Gastroesophageal sphincter (tissue), 4 donors: ENCODE measurements around the gene FHIP2A. TPM values are rescaled to one million over a fixed set of nuclear protein-coding genes. Genes with fewer than 3 reads are reported as not detected.

ENCODE experiments used
- ATAC-seq: fragments of 150-250 bp; one replicate; pipeline ENCODE4 v1.9.1; 2016; ENCODE audit warnings: mild to moderate bottlenecking, moderate library complexity
- H3K27ac ChIP-seq, 4 donors: fragments of 200-600 bp; sonication (generic) in 3 of 4; 1 replicate in 3 of 4; 2 replicates in 1 of 4; pipeline ENCODE4 v1.5.1; 2016 to 2019
- H3K27me3 ChIP-seq: fragments of 200-600 bp; sonication (generic); one replicate; pipeline ENCODE4 v1.5.1; 2019
- H3K36me3 ChIP-seq, 2 donors: fragments of 200-600 bp; sonication (generic); one replicate each; pipeline ENCODE4 v1.5.1; 2019; ENCODE audit warnings: control low read depth in 1 of 2
- H3K4me1 ChIP-seq, 3 donors: fragments of 200-600 bp; sonication (generic); 1 replicate in 2 of 3; 2 replicates in 1 of 3; pipeline ENCODE4 v1.5.1; 2016 to 2019; ENCODE audit warnings: control low read depth in 2 of 3
- H3K4me3 ChIP-seq, 2 donors: fragments of 200-600 bp; sonication (generic); one replicate each; pipeline ENCODE4 v1.5.1; 2019; ENCODE audit warnings: mild to moderate bottlenecking in 1 of 2, moderate library complexity in 1 of 2
- H3K9me3 ChIP-seq, 3 donors: fragments of 200-600 bp; sonication (generic); one replicate each; pipeline ENCODE4 v1.5.1; 2017 to 2019; ENCODE audit warnings: control low read depth in 2 of 3
- EP300 ChIP-seq: sonication (generic); formaldehyde crosslinking; IDR thresholded peaks from one replicate; pipeline ENCODE4 v1.6.1; 2017; ENCODE audit warnings: antibody characterized with exemption, mild to moderate bottlenecking
- POLR2A ChIP-seq, 2 donors: fragments of 450-650 bp; IDR thresholded peaks; one replicate each; pipeline ENCODE4 v1.6.1; 2017; ENCODE audit warnings: antibody characterized with exemption in 2 of 2, mild to moderate bottlenecking in 2 of 2, moderate library complexity in 1 of 2
- POLR2AphosphoS5 ChIP-seq: sonication (generic); formaldehyde crosslinking; IDR thresholded peaks from one replicate; pipeline ENCODE4 v1.6.1; 2017; ENCODE audit warnings: antibody characterized with exemption
- WGBS, 2 donors: methylation state at CpG; one replicate each; pipeline ENCODE4 v1.1.5; 2018; ENCODE audit warnings: low coverage in 1 of 2; 5-methylcytosine and 5-hydroxymethylcytosine counted together
- total RNA-seq, 4 donors: library from RNA; depleted of rRNA; stranded (reverse); fragments of >200 nt; gene quantifications; one replicate each; pipeline ENCODE4 v1.1.0, GENCODE V29; 2016
- TF ChIP-seq, protein P1 (sequence below), 4 experiments: fragments of 200-600 bp in 2 of 4; fragments of 450-650 bp in 2 of 4; sonication (generic) in 1 of 4; IDR thresholded peaks; one replicate each; pipeline ENCODE4 v1.5.1; 2017 to 2019; ENCODE audit warnings: antibody characterized with exemption in 4 of 4, mild to moderate bottlenecking in 2 of 4, moderate library complexity in 2 of 4

Gene FHIP2A
- total RNA-seq, 4 donors from 2014 or later, result 33.4 to 51.5 (median 35.9) TPM

DNA sequence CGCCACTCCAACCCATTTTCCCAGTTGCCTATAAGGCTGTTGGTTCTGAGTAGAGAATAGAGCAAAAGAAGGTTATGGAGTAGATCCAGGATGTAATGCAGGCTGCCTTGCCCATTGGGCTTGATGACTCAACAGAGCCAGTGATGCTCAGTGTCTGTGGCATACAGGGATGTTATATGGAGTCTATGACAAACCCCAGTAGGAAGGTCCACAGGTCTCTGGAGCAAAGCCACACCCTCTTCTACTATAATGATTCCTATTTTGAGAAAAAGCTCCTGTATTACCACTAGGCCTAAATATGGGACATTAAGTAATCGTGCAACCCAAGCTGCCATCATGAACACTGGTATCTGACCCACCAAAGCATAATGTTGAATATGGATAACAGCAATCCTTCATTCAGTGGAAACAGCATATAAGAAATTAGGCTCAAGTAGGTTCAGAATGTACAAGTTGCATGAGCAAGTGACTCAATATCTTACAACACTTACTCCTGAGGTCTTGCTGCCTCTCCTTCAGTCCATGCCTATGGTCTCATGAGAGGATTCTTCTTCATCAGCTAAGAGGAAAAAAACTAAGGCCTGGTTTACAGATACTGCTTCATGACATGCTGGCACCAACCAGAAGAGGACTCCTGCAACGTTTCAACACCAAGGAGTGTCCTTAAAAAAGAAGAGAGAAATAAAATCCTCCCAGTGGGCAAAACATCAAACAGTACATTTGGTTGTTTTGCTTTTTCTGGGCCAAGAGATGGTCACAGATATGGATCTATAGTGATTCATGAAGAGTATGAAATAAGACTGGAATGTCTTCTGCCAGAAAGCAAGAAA is 14.8 kb upstream of the FHIP2A start:
- 85 to 100% methylated on average over 2 to 3 of the region's 3 CpGs for WGBS, 2 donors
- ATAC-seq, result no peak
- Histone ChIP-seq H3K9me3 (no peaks in the 10 kb centered on the region), H3K4me3 (no peak overlapping the region), H3K27ac (no peak overlapping the region), H3K4me1 (no peaks in the 10 kb centered on the region), H3K27me3 (no peaks in the 10 kb centered on the region), H3K36me3 (no peaks in the 10 kb centered on the region)
- TF ChIP-seq EP300, result no peak
- TF ChIP-seq POLR2AphosphoS5, result no peak

DNA sequence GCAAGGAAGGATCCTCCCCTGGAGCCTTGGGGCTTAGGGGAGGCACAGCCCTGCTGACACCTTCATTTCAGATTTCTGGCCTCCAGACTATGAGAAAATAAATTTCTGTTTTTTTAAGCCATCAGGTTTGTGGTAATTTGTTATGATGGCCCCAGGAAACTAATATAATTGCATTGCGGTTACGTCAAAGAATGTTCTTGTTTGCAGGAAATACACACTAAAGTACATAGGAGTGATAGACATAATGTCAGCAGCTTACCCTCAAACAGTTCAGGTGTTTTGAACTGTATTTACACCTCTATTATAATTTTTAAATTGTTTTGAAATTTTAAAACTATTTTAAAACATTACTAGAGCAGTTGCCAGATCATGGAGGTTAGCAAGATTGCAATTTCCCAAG is 12.6 kb upstream of the FHIP2A start:
- ATAC-seq, result no peak
- Histone ChIP-seq H3K27me3 (no peaks in the 10 kb centered on the region), H3K36me3 (no peaks in the 10 kb centered on the region), H3K4me3 (no peak overlapping the region), H3K27ac (no peak overlapping the region), H3K4me1 (no peaks in the 10 kb centered on the region), H3K9me3 (no peaks in the 10 kb centered on the region)
- 95 to 100% methylated on average over 2 of the region's 2 CpGs for WGBS, 2 donors
- no peak for TF ChIP-seq POLR2A (IDR thresholded peaks at IDR 0.05)
- no peak for TF ChIP-seq EP300
- TF ChIP-seq, protein P1, sequence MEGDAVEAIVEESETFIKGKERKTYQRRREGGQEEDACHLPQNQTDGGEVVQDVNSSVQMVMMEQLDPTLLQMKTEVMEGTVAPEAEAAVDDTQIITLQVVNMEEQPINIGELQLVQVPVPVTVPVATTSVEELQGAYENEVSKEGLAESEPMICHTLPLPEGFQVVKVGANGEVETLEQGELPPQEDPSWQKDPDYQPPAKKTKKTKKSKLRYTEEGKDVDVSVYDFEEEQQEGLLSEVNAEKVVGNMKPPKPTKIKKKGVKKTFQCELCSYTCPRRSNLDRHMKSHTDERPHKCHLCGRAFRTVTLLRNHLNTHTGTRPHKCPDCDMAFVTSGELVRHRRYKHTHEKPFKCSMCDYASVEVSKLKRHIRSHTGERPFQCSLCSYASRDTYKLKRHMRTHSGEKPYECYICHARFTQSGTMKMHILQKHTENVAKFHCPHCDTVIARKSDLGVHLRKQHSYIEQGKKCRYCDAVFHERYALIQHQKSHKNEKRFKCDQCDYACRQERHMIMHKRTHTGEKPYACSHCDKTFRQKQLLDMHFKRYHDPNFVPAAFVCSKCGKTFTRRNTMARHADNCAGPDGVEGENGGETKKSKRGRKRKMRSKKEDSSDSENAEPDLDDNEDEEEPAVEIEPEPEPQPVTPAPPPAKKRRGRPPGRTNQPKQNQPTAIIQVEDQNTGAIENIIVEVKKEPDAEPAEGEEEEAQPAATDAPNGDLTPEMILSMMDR (IDR thresholded peaks at IDR 0.05), result no peak

DNA sequence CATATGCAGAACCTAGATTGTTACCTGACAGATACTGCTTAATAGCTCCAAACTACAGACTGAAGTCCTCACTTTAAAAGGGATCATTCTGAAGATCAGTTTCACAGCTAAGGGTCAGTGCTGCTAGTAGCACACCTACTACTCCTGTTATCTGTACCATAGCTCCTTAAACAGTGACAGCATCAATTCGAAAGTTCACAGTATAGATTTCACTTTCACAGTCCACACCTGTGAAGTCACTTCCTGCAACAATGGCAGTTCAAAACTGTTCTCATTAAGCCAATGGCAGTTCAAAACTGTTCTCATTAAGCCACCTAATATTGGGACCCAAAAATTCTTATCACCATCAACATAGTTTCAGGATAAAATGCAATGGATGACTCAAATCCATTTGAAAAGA is 10.7 kb upstream of the FHIP2A start:
- H3K4me3 ChIP-seq, result no peak overlapping the region
- no peaks in the 10 kb centered on the region for H3K4me1 ChIP-seq
- H3K27ac ChIP-seq, result no peak overlapping the region
- no peaks in the 10 kb centered on the region for H3K27me3 ChIP-seq
- H3K9me3 ChIP-seq, result no peaks in the 10 kb centered on the region
- 67 to 71% methylated on average over 1 of the region's 1 CpG for WGBS, 2 donors
- no peaks in the 10 kb centered on the region for H3K36me3 ChIP-seq
- no peak for ATAC-seq
- TF ChIP-seq EP300, result no peak

DNA sequence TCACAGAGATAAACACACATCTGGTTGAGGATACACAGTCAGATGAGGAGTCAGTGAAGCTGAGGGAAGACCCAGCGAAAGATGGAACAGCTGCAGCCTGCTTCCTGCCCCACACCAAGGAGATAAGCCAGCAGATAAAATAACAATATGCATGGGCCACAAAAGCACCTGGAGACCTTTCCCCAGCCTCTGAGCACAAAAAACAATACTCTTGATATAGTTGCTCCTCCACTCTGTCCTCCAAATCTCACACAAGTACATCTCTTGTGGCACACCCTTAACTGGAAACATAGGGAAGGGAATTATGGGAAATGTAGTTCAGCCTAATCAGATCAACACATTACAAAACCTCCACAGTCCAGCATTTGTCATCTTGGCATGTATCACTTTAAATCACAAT is 9.7 kb upstream of the FHIP2A start:
- TF ChIP-seq POLR2A (IDR thresholded peaks at IDR 0.05) (no peak), EP300 (no peak)
- Histone ChIP-seq H3K4me3 (no peak overlapping the region), H3K27me3 (no peaks in the 10 kb centered on the region), H3K36me3 (no peaks in the 10 kb centered on the region), H3K27ac (no peak overlapping the region), H3K4me1 (no peaks in the 10 kb centered on the region), H3K9me3 (no peaks in the 10 kb centered on the region)
- ATAC-seq, result no peak
- 100% methylated on average over 1 of the region's 1 CpG; no CpG with 5 or more reads in 1 of the 2 donors for WGBS, 2 donors

DNA sequence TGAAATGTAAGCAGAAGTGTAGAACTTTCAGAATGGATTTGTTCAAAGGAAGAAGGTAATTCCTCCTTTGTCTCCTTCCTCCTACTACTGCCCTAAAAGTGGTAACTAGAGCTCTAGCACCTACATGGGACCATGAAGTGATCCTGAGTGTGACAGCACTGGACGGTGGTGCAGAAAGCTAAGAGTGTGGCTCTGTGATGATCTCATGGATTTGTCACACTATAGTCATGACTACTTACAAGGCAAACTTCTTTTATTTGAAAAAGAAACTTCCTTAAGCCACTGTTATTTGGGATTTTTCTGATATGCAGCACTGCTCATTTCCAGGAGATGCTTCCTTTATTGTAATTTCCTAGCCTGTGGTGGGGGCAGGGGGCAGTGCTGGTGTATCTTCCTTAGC is 5.8 kb upstream of the FHIP2A start:
- 88 to 100% methylated on average over 1 of the region's 1 CpG for WGBS, 2 donors

DNA sequence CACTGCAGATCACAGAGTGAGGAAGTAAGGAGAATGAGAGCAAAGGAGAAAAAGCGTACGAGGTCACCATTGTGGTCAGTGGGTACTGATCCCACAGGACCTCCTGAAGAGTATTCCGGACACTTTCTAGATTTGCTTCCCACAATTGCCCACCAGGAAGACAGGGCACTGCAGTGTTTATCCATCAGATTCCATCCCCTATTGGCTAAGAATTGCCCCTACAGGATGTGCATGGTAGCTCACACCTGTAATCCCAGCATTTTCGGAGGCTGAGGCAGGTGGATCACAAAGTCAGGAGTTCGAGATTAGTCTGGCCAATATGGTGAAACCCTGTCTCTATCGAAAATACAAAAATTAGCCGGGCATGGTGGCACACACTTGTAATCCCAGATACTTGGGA is 5.3 kb upstream of the FHIP2A start:
- ATAC-seq, result no peak
- 76 to 95% methylated on average over 3 of the region's 7 CpGs for WGBS, 2 donors

More for the DNA sequence above, 5.8 kb upstream of the FHIP2A start:
- Histone ChIP-seq H3K27me3 (no peaks in the 10 kb centered on the region), H3K4me3 (no peak overlapping the region), H3K36me3 (no peaks in the 10 kb centered on the region), H3K4me1 (peaks cover 0 to 2% (median 0%) of the 10 kb centered on the region in 3 donors), H3K27ac (no peak overlapping the region), H3K9me3 (no peaks in the 10 kb centered on the region)
- no peak for ATAC-seq
- TF ChIP-seq POLR2A (IDR thresholded peaks at IDR 0.05), result no peak
- TF ChIP-seq EP300, result no peak
- TF ChIP-seq, protein P1 (IDR thresholded peaks at IDR 0.05), result no peak

More for the DNA sequence above, 5.3 kb upstream of the FHIP2A start:
- Histone ChIP-seq H3K27me3 (no peaks in the 10 kb centered on the region), H3K27ac (no peak overlapping the region), H3K36me3 (no peaks in the 10 kb centered on the region), H3K4me3 (no peak overlapping the region), H3K9me3 (no peaks in the 10 kb centered on the region), H3K4me1 (peaks cover 0 to 8% (median 0%) of the 10 kb centered on the region in 3 donors)
- no peak for TF ChIP-seq POLR2AphosphoS5
- no peak for TF ChIP-seq EP300
- no peak for TF ChIP-seq POLR2A (IDR thresholded peaks at IDR 0.05)
- TF ChIP-seq, protein P1 (IDR thresholded peaks at IDR 0.05), result no peak
